IMR-90 (cell line): ENCODE data around the gene NT5DC1. TPM values are rescaled to one million over a fixed set of nuclear protein-coding genes. Genes with fewer than 3 reads are reported as not detected.

ENCODE experiments used
- ATAC-seq: fragments of 200-7000 bp; cut with Tn5 transposase; 2 replicates; pipeline ENCODE4 v1.9.1; 2020; ENCODE audit warnings: low read depth, mild to moderate bottlenecking, moderate library complexity
- BruUV-seq: library from RNA; stranded (reverse); fragments of 400-500 nt; replicated peaks from 2 replicates; lab custom pipeline; 2021; lab: Mats Ljungman, UMichigan
- CTCF ChIA-PET: fragments of 300-600 bp; formaldehyde crosslinking; extraction: SDS; loops from one replicate; lab custom pipeline; 2021; ENCODE audit warnings: antibody characterized with exemption; lab: Yijun Ruan, JAX
- POLR2A ChIA-PET: fragments of 300-600 bp; sonication (Branson Sonifier 250); formaldehyde crosslinking; loops from one replicate; lab custom pipeline; 2022; ENCODE audit warnings: antibody characterized with exemption; ENCODE audit not compliant: unreplicated experiment; lab: Charles Lee
- DNase-seq: peaks from one replicate; pipeline ENCODE4 v3.0.0; 2013
- H2AFZ ChIP-seq: replicated peaks from 2 replicates; pipeline ENCODE3; 2013; ENCODE audit warnings: low read length, mild to moderate bottlenecking; ENCODE audit not compliant: poor library complexity
- H2AK5ac ChIP-seq: 2 replicates; pipeline ENCODE4 v1.6.1; 2013; ENCODE audit warnings: low read depth, low read length, inconsistent platforms
- H2AK9ac ChIP-seq: replicated peaks from 2 replicates; pipeline ENCODE3; 2013; ENCODE audit warnings: mild to moderate bottlenecking, low read depth, low read length, moderate library complexity; ENCODE audit not compliant: poor library complexity
- H2BK120ac ChIP-seq: 2 replicates; pipeline ENCODE4 v1.6.1; 2013; ENCODE audit warnings: low read depth, low read length, inconsistent platforms
- H2BK15ac ChIP-seq: 3 replicates; pipeline ENCODE4 v1.6.1; 2013; ENCODE audit warnings: low read depth, low read length, inconsistent platforms
- H2BK20ac ChIP-seq: 2 replicates; pipeline ENCODE4 v1.6.1; 2013; ENCODE audit warnings: low read depth, mild to moderate bottlenecking, inconsistent platforms, low read length, moderate library complexity
- H2BK5ac ChIP-seq: 2 replicates; pipeline ENCODE4 v1.6.1; 2013; ENCODE audit warnings: mild to moderate bottlenecking, low read depth, low read length, inconsistent platforms; ENCODE audit not compliant: poor library complexity, severe bottlenecking
- H3K14ac ChIP-seq: replicated peaks from 2 replicates; pipeline ENCODE4 v1.6.1; 2013; ENCODE audit warnings: low read depth, low read length, inconsistent platforms
- H3K18ac ChIP-seq: 2 replicates; pipeline ENCODE4 v1.6.1; 2013; ENCODE audit warnings: low read depth, low read length, control low read depth
- H3K23ac ChIP-seq: 2 replicates; pipeline ENCODE4 v1.6.1; 2013; ENCODE audit warnings: low read depth, low read length, inconsistent platforms
- H3K27ac ChIP-seq: 2 replicates; pipeline ENCODE4 v1.5.1; 2013; ENCODE audit warnings: mild to moderate bottlenecking, control low read depth, low read length; ENCODE audit not compliant: insufficient read depth
- H3K27me3 ChIP-seq: 2 replicates; pipeline ENCODE4 v1.6.1; 2013; ENCODE audit warnings: low read length; ENCODE audit not compliant: control insufficient read depth, insufficient read depth
- H3K36me3 ChIP-seq: 2 replicates; pipeline ENCODE4 v1.6.1; 2013; ENCODE audit warnings: low read length, mixed read lengths; ENCODE audit not compliant: control insufficient read depth, insufficient read depth
- H3K4ac ChIP-seq: 2 replicates; pipeline ENCODE4 v1.6.1; 2013; ENCODE audit warnings: low read depth, low read length, inconsistent platforms
- H3K4me1 ChIP-seq: 2 replicates; pipeline ENCODE4 v1.6.1; 2013; ENCODE audit warnings: low read length, mixed read lengths; ENCODE audit not compliant: control insufficient read depth, insufficient read depth
- H3K4me2 ChIP-seq: 2 replicates; pipeline ENCODE4 v1.6.1; 2013; ENCODE audit warnings: low read depth, mild to moderate bottlenecking, control low read depth, low read length, moderate library complexity
- H3K4me3 ChIP-seq: 2 replicates; pipeline ENCODE4 v1.5.1; 2013; ENCODE audit warnings: low read depth, mild to moderate bottlenecking, control low read depth, low read length, moderate library complexity; ENCODE audit not compliant: insufficient read depth
- H3K56ac ChIP-seq: 2 replicates; pipeline ENCODE4 v1.6.1; 2013; ENCODE audit warnings: low read length, inconsistent platforms; ENCODE audit not compliant: insufficient read depth; ENCODE audit errors: extremely low read depth
- H3K79me1 ChIP-seq, 2 experiments: 2 replicates each; pipeline ENCODE4 v1.6.1; 2013; ENCODE audit warnings: low read length in 2 of 2, inconsistent platforms in 1 of 2, low read depth in 1 of 2
- H3K9ac ChIP-seq: 2 replicates; pipeline ENCODE4 v1.6.1; 2013; ENCODE audit warnings: low read depth, low read length, control low read depth
- H3K9me1 ChIP-seq: 2 replicates; pipeline ENCODE4 v1.6.1; 2013; ENCODE audit warnings: low read length, inconsistent platforms; ENCODE audit not compliant: insufficient read depth
- H3K9me3 ChIP-seq: 2 replicates; pipeline ENCODE4 v1.6.1; 2013; ENCODE audit warnings: low read length; ENCODE audit not compliant: control insufficient read depth, insufficient read depth
- H4K20me1 ChIP-seq: 2 replicates; pipeline ENCODE4 v1.6.1; 2013; ENCODE audit warnings: low read length, inconsistent platforms; ENCODE audit not compliant: insufficient read depth
- H4K5ac ChIP-seq: 2 replicates; pipeline ENCODE4 v1.6.1; 2013; ENCODE audit warnings: mild to moderate bottlenecking, low read depth, low read length, control low read depth
- H4K8ac ChIP-seq, 2 experiments: 2 replicates each; pipeline ENCODE4 v1.6.1; 2013; ENCODE audit warnings: low read depth in 2 of 2, low read length in 2 of 2, control low read depth in 1 of 2, inconsistent platforms in 1 of 2
- H4K91ac ChIP-seq: 2 replicates; pipeline ENCODE4 v1.6.1; 2013; ENCODE audit warnings: low read depth, low read length, inconsistent platforms; ENCODE audit not compliant: insufficient read depth
- BHLHE40 ChIP-seq: fragments of 150-350 bp; IDR thresholded peaks from 2 replicates; pipeline ENCODE4 v1.6.1; 2016; ENCODE audit warnings: mild to moderate bottlenecking, low read depth, low read length
- CEBPB ChIP-seq: IDR thresholded peaks from 2 replicates; pipeline ENCODE4 v1.6.1; 2012; ENCODE audit warnings: low read depth, low read length, improper control_type of control experiment
- CHD1 ChIP-seq: IDR thresholded peaks from 2 replicates; pipeline ENCODE4 v1.6.1; 2012; ENCODE audit warnings: low read depth, low read length, improper control_type of control experiment
- CTCF ChIP-seq: conservative IDR thresholded peaks from 2 replicates; pipeline ENCODE4 v1.5.1; 2012; ENCODE audit warnings: mild to moderate bottlenecking, low read depth, low read length, improper control_type of control experiment
- FOS ChIP-seq: fragments of 150-350 bp; IDR thresholded peaks from 2 replicates; pipeline ENCODE4 v1.6.1; 2016; ENCODE audit warnings: low read depth, low read length
- MAFK ChIP-seq: IDR thresholded peaks from 2 replicates; pipeline ENCODE4 v1.6.1; 2012; ENCODE audit warnings: low read depth, low read length, improper control_type of control experiment
- MAZ ChIP-seq: IDR thresholded peaks from 2 replicates; pipeline ENCODE4 v1.6.1; 2012; ENCODE audit warnings: low read depth, mild to moderate bottlenecking, low read length, improper control_type of control experiment, moderate library complexity, borderline replicate concordance
- MXI1 ChIP-seq: IDR thresholded peaks from 2 replicates; pipeline ENCODE4 v1.6.1; 2012; ENCODE audit warnings: low read depth, mild to moderate bottlenecking, low read length, moderate library complexity, borderline replicate concordance
- NFE2L2 ChIP-seq: fragments of 150-350 bp; IDR thresholded peaks from 2 replicates; pipeline ENCODE4 v1.6.1; 2016; ENCODE audit warnings: low read depth, mild to moderate bottlenecking, low read length
- POLR2A ChIP-seq: IDR thresholded peaks from 2 replicates; pipeline ENCODE4 v1.6.1; 2012; ENCODE audit warnings: mild to moderate bottlenecking, low read depth, low read length
- RAD21 ChIP-seq: IDR thresholded peaks from 2 replicates; pipeline ENCODE4 v1.6.1; 2012; ENCODE audit warnings: low read length, improper control_type of control experiment
- RCOR1 ChIP-seq: IDR thresholded peaks from 2 replicates; pipeline ENCODE4 v1.6.1; 2012; ENCODE audit warnings: mild to moderate bottlenecking, low read length, improper control_type of control experiment; ENCODE audit not compliant: insufficient replicate concordance
- RFX5 ChIP-seq: IDR thresholded peaks from 2 replicates; pipeline ENCODE4 v1.8.0; 2012; ENCODE audit warnings: low read depth, mild to moderate bottlenecking, low read length, moderate library complexity
- SMC3 ChIP-seq: fragments of 150-350 bp; IDR thresholded peaks from 2 replicates; pipeline ENCODE4 v1.6.1; 2016; ENCODE audit warnings: low read depth, mild to moderate bottlenecking, antibody characterized with exemption, low read length, moderate library complexity
- WGBS, 2 experiments: methylation state at CpG; one replicate each; pipeline versions ENCODE4 v1.1.5 to v1.1.7; 2013; ENCODE audit warnings: missing lambda C conversion rate in 2 of 2; ENCODE audit not compliant: insufficient read length in 1 of 2; ENCODE audit errors: extremely low coverage in 2 of 2; 5-methylcytosine and 5-hydroxymethylcytosine counted together
- dilution Hi-C: fragments of 300-500 bp; cut with HindIII; formaldehyde crosslinking; loops from one replicate; pipeline ENCODE4 v1.14.3; 2018; ENCODE audit warnings: low sequenced_read_pairs; ENCODE audit not compliant: unreplicated experiment
- in situ Hi-C: fragments of 300-500 bp; cut with MboI; formaldehyde crosslinking; loops from 3 replicates; pipeline ENCODE4 v1.14.3; 2019; ENCODE audit warnings: low sequenced_read_pairs, inconsistent platforms, mixed read lengths
- intact Hi-C: fragments of 100-400 bp; cut with micrococcal nuclease; formaldehyde crosslinking; loops from 2 replicates; pipeline ENCODE4 v1.10.0; 2022
- polyA plus RNA-seq, 3 experiments: library from polyadenylated mRNA; depleted of rRNA; stranded (reverse); fragments of >200 nt; gene quantifications; 2 replicates each; pipeline ENCODE4 v1.2.3, GENCODE V29; 2012; ENCODE audit warnings: low replicate concordance in 1 of 3
- total RNA-seq: library from RNA; depleted of rRNA; stranded (reverse); fragments of >200 nt; gene quantifications from 2 replicates; pipeline ENCODE4 v1.2.3, GENCODE V29; 2012
- TF ChIP-seq, protein P1 (sequence below): fragments of 150-350 bp; IDR thresholded peaks from 2 replicates; pipeline ENCODE4 v1.6.1; 2016; ENCODE audit warnings: low read depth, mild to moderate bottlenecking, low read length, moderate library complexity, borderline replicate concordance
- TF ChIP-seq, protein P2 (sequence below): fragments of 150-350 bp; IDR thresholded peaks from 2 replicates; pipeline ENCODE4 v1.6.1; 2017; ENCODE audit warnings: mild to moderate bottlenecking, antibody characterized with exemption, low read length, low read depth

The NT5DC1 gene
- total and polyA plus RNA-seq, 2 of the 4 experiments (the other 2 are of a cell fraction): 11.7 to 16.8 TPM

DNA sequence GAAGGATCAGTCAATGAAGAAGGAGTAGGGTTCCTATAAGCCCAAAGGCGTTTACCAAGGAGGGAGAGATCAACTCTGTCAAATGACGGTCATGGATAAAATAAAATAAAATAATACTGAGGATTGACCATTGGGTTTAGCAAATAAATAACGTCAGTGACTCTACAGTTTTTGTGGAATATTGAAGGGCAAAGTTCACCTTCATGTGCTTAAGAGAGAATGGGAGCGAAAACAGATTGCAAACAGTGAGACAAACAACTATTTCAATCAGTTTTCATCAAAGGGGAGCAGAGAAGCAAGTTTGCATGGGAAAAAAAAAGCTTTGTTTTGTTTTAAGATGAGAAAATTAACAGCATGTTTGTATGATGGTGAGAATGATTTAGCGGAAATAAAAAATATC, 17.6 kb upstream of the NT5DC1 start:
- H3K36me3 ChIP-seq: no peaks in the 10 kb centered on the region
- no peak overlapping the region for H2AK5ac ChIP-seq
- BruUV-seq: no TSS peak
- H3K79me1 ChIP-seq: 0 out of 4 replicates have a peak, but pooled peaks cover 0 to 4% of the 10 kb centered on the region in 2 experiments
- no peak overlapping the region for H2BK120ac ChIP-seq
- H4K8ac ChIP-seq: no peak overlapping the region
- no peaks in the 10 kb centered on the region for H3K9me3 ChIP-seq
- intact Hi-C loops: no loop called here
- no peak overlapping the region for H3K56ac ChIP-seq
- WGBS, 2 experiments: 100% methylated on average over 1 of the region's 5 CpGs; no CpG with 5 or more reads in 1 of the 2 experiments
- ChIA-PET POLR2A (no interaction called here), CTCF (interaction anchor here (0.5 kb wide), 1 partner anchor 64 kb away, joined by 5 read pairs; no protein-coding TSS in a partner anchor)
- in situ Hi-C loops: no loop called here
- H3K9me1 ChIP-seq: peaks cover 6% of the 10 kb centered on the region
- no peak overlapping the region for H3K9ac ChIP-seq
- H4K5ac ChIP-seq: no peak overlapping the region
- dilution Hi-C loops: no loop called here
- H2BK20ac ChIP-seq: no peak overlapping the region
- H3K14ac ChIP-seq: no peak overlapping the region
- no peak overlapping the region for H3K27ac ChIP-seq
- no peak overlapping the region for H3K23ac ChIP-seq
- no peaks in the 10 kb centered on the region for H3K27me3 ChIP-seq
- no peak overlapping the region for H2BK15ac ChIP-seq
- no peak overlapping the region for H2AFZ ChIP-seq
- no peak for DNase-seq
- no peak overlapping the region for H3K18ac ChIP-seq
- no peak overlapping the region for H3K4ac ChIP-seq
- no peak for ATAC-seq
- TF ChIP-seq POLR2A (no peak), RCOR1 (no peak), CHD1 (no peak), MAFK (no peak), MXI1 (no peak), SMC3 (no peak), CEBPB (no peak), MAZ (no peak), CTCF (no peak), RFX5 (no peak), NFE2L2 (no peak), FOS (no peak), BHLHE40 (no peak), RAD21 (no peak)
- TF ChIP-seq, protein P1, sequence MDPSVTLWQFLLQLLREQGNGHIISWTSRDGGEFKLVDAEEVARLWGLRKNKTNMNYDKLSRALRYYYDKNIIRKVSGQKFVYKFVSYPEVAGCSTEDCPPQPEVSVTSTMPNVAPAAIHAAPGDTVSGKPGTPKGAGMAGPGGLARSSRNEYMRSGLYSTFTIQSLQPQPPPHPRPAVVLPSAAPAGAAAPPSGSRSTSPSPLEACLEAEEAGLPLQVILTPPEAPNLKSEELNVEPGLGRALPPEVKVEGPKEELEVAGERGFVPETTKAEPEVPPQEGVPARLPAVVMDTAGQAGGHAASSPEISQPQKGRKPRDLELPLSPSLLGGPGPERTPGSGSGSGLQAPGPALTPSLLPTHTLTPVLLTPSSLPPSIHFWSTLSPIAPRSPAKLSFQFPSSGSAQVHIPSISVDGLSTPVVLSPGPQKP: no peak
- TF ChIP-seq, protein P2, sequence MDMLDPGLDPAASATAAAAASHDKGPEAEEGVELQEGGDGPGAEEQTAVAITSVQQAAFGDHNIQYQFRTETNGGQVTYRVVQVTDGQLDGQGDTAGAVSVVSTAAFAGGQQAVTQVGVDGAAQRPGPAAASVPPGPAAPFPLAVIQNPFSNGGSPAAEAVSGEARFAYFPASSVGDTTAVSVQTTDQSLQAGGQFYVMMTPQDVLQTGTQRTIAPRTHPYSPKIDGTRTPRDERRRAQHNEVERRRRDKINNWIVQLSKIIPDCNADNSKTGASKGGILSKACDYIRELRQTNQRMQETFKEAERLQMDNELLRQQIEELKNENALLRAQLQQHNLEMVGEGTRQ: no peak
- H3K4me1 ChIP-seq: peaks cover 8% of the 10 kb centered on the region
- H2BK5ac ChIP-seq: no peak overlapping the region
- no peak overlapping the region for H3K4me3 ChIP-seq
- H3K4me2 ChIP-seq: no peak overlapping the region
- H2AK9ac ChIP-seq: no peak overlapping the region
- no peak overlapping the region for H4K91ac ChIP-seq
- no peaks in the 10 kb centered on the region for H4K20me1 ChIP-seq
